Body of pancreas (tissue), 4 donors: ENCODE results near the gene NKX2-2. TPM values are rescaled to one million over a fixed set of nuclear protein-coding genes. Genes with fewer than 3 reads are reported as not detected.

Experiments
- ATAC-seq: fragments of 150-250 bp; one replicate; pipeline ENCODE4 v1.9.1; 2016
- DNase-seq, 4 donors: peaks; one replicate each; pipeline ENCODE4 v3.0.0-alpha.2; 2019
- H3K27ac ChIP-seq, 4 donors: fragments of 200-600 bp; sonication (generic); 1 replicate in 3 of 4; 2 replicates in 1 of 4; pipeline versions ENCODE4 v1.5.1 to v1.6.1; 2016 to 2019; ENCODE audit warnings: mild to moderate bottlenecking in 1 of 4, mixed read lengths in 1 of 4, moderate library complexity in 1 of 4
- H3K27me3 ChIP-seq, 2 donors: fragments of 200-600 bp; sonication (generic); one replicate each; pipeline ENCODE4 v1.6.0; 2016; ENCODE audit warnings: mild to moderate bottlenecking in 1 of 2
- H3K36me3 ChIP-seq, 2 donors: fragments of 200-600 bp; sonication (generic); replicated peaks in 1 of 2; 2 replicates each; pipeline ENCODE4 v1.5.1; 2016; ENCODE audit warnings: low read depth in 2 of 2; ENCODE audit not compliant: insufficient read depth in 1 of 2
- H3K4me1 ChIP-seq: fragments of 200-600 bp; sonication (generic); one replicate; pipeline ENCODE4 v1.6.0; 2016
- H3K4me3 ChIP-seq, 2 donors: fragments of 200-600 bp; sonication (generic); 1 replicate in 1 of 2; 2 replicates in 1 of 2; pipeline ENCODE4 v1.5.1; 2016 to 2019
- H3K9me3 ChIP-seq, 3 donors: fragments of 200-600 bp; sonication (generic); 1 replicate in 2 of 3; 2 replicates in 1 of 3; pipeline ENCODE4 v1.5.1; 2016
- CTCF ChIP-seq, 7 experiments: fragments of 450-650 bp in 4 of 7; fragments of 200-600 bp in 3 of 7; sonication (generic) in 3 of 7; IDR thresholded peaks; one replicate each; pipeline ENCODE4 v1.5.1; 2016 to 2019; ENCODE audit warnings: antibody characterized with exemption in 7 of 7
- POLR2A ChIP-seq, 3 donors: fragments of 450-650 bp; IDR thresholded peaks; one replicate each; pipeline ENCODE4 v1.6.1; 2016; ENCODE audit warnings: antibody characterized with exemption in 3 of 3, mild to moderate bottlenecking in 2 of 3
- WGBS, 2 donors: methylation state at CpG; one replicate each; pipeline ENCODE4 v1.1.5; 2017; 5-methylcytosine and 5-hydroxymethylcytosine counted together
- intact Hi-C: fragments of 100-400 bp; cut with DNase I; formaldehyde crosslinking; loops from one replicate; pipeline ENCODE4 v1.15.1; 2023
- total RNA-seq, 2 donors: library from RNA; depleted of rRNA; stranded (reverse); fragments of >200 nt; gene quantifications; one replicate each; pipeline ENCODE4 v1.1.0, GENCODE V29; 2016

Gene NKX2-2
- total RNA-seq, 2 donors from 2014 or later: 3.1 to 9.6 TPM

- no peak for TF ChIP-seq POLR2A (IDR thresholded peaks at IDR 0.05)
- no peak for TF ChIP-seq CTCF (IDR thresholded peaks at IDR 0.05)
- DNase-seq: no peak
- Histone ChIP-seq H3K4me1 (peaks cover 12% of the 10 kb centered on the region), H3K9me3 (no peaks in the 10 kb centered on the region), H3K36me3 (no peaks in the 10 kb centered on the region), H3K27me3 (peaks cover 0 to 10% of the 10 kb centered on the region in 2 donors), H3K4me3 (no peak overlapping the region), H3K27ac (no peak overlapping the region)
- ATAC-seq: no peak
- intact Hi-C loops: loop anchor here (5.0 kb wide), 2 partner anchors 264 to 639 kb away; no protein-coding TSS in a partner anchor
- 73 to 74% methylated on average over 11 of the region's 11 CpGs for WGBS, 2 donors
Observed at GRCh38 chr20:21501184-21501583, 12.7 kb downstream of the NKX2-2 start.

DNA sequence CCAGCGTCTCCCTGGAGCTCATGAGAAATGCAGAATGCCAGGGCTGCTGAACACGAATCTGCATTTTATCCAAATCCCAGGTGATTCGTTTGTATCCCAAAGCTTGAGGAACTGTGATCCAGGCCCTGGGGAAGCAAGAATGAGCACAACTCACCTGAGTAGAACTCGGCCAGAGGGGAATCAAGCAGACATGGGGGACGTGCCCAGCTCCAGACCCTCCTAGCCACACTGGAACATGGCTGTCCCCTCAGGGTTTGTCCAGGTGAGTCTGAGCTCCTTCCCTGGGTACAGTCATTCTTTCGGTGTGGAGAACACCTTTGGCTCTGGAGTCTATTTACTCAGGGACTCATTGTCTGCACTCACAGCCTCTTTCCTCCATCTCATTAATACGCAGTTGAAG is 13.3 kb downstream of the NKX2-2 start:
- no peak overlapping the region for H3K4me3 ChIP-seq
- TF ChIP-seq CTCF (IDR thresholded peaks at IDR 0.05): no peak
- TF ChIP-seq POLR2A (IDR thresholded peaks at IDR 0.05): no peak
- intact Hi-C loops: loop anchor here (5.0 kb wide), 2 partner anchors 263 to 638 kb away; no protein-coding TSS in a partner anchor
- H3K4me1 ChIP-seq: peaks cover 6% of the 10 kb centered on the region
- WGBS, 2 donors: 49 to 50% methylated on average over 7 of the region's 7 CpGs
- H3K9me3 ChIP-seq: no peaks in the 10 kb centered on the region
- no peak for DNase-seq
- peaks cover 0 to 4% of the 10 kb centered on the region in 2 donors for H3K27me3 ChIP-seq
- H3K27ac ChIP-seq: no peak overlapping the region
- ATAC-seq: no peak
- H3K36me3 ChIP-seq: no peaks in the 10 kb centered on the region

DNA sequence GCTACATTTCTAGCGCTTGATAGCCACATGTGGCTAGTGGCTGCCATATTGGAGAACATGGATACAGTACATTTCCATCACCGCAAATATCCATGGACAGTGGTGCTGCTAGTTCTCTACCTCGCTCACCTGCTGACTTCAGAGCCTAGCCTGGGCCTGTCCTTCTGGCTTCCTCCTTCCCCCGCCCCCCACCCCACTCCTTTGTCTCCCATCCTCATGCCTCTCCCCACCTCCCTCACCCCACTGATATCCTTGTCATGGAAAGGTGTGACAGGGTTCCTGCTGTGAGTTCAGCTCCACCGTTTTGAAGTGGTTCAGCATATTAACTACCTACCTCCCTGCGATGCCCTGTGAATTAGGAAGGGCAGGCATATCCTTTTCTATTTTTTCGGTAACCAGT is 14.2 kb downstream of the NKX2-2 start:
- no peaks in the 10 kb centered on the region for H3K27me3 ChIP-seq
- DNase-seq (no peak), ATAC-seq (no peak)
- 63 to 68% methylated on average over 7 of the region's 7 CpGs for WGBS, 2 donors
- H3K36me3 ChIP-seq: no peaks in the 10 kb centered on the region
- H3K4me1 ChIP-seq: no peaks in the 10 kb centered on the region
- TF ChIP-seq POLR2A (IDR thresholded peaks at IDR 0.05): no peak
- TF ChIP-seq CTCF (IDR thresholded peaks at IDR 0.05): no peak
- intact Hi-C loops: loop anchor here (5.0 kb wide), 2 partner anchors 262 to 637 kb away; no protein-coding TSS in a partner anchor
- H3K4me3 ChIP-seq: no peak overlapping the region
- H3K9me3 ChIP-seq: no peaks in the 10 kb centered on the region
- no peak overlapping the region for H3K27ac ChIP-seq

DNA sequence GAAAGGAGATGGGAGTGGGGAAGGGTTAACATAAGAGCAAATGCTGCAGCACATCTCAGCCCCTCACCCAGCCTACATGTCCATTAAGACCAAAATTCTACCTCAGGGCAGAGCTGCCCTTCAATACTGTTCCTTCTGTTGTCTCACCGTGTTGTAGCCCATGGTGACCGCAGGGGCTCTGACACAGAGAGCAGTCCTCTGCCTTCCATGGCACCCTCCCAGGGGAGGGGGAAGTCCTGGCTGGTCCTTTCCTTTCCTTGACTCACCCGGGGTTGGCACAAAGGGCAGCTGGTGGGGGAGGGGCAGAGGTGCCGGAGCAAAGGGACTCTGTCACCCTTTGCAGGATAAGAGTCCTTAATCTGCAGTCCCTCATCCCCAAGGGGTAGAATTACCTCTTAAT is 15.2 kb downstream of the NKX2-2 start:
- intact Hi-C loops: no loop called here
- DNase-seq (no peak), ATAC-seq (no peak)
- Histone ChIP-seq H3K27me3 (no peaks in the 10 kb centered on the region), H3K4me3 (no peak overlapping the region), H3K4me1 (no peaks in the 10 kb centered on the region), H3K9me3 (no peaks in the 10 kb centered on the region), H3K36me3 (no peaks in the 10 kb centered on the region), H3K27ac (no peak overlapping the region)
- no peak for TF ChIP-seq POLR2A (IDR thresholded peaks at IDR 0.05)
- no peak for TF ChIP-seq CTCF (IDR thresholded peaks at IDR 0.05)
- 45 to 47% methylated on average over 3 to 4 of the region's 4 CpGs for WGBS, 2 donors

DNA sequence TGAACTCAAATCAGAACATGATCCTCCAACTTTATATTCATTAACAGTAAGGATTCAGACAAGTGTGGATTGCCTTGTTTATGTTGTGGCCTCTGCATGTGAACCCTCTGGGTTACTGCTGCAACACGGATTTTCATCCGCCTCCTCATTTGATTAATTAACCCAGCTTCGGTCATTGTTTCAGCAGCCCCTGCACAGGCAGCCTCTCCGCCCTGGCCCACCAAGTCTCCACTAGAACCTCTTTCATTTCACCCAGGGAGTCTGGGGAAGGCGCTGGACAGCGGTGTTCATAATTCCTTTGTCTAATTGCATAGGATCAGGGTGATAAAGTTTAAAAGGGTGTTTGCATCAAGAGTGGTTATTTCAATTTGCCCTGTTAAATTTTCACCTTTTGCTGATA is 15.7 kb downstream of the NKX2-2 start:
- Histone ChIP-seq H3K4me1 (no peaks in the 10 kb centered on the region), H3K27ac (no peak overlapping the region), H3K27me3 (no peaks in the 10 kb centered on the region), H3K4me3 (no peak overlapping the region), H3K36me3 (no peaks in the 10 kb centered on the region), H3K9me3 (no peaks in the 10 kb centered on the region)
- no peak for ATAC-seq
- no peak for TF ChIP-seq POLR2A (IDR thresholded peaks at IDR 0.05)
- TF ChIP-seq CTCF (IDR thresholded peaks at IDR 0.05): no peak
- no peak for DNase-seq
- intact Hi-C loops: no loop called here
- WGBS, 2 donors: 55 to 58% methylated on average over 6 of the region's 6 CpGs
